Measurements from ENCODE around the gene ALCAM.

The ALCAM gene

DNA sequence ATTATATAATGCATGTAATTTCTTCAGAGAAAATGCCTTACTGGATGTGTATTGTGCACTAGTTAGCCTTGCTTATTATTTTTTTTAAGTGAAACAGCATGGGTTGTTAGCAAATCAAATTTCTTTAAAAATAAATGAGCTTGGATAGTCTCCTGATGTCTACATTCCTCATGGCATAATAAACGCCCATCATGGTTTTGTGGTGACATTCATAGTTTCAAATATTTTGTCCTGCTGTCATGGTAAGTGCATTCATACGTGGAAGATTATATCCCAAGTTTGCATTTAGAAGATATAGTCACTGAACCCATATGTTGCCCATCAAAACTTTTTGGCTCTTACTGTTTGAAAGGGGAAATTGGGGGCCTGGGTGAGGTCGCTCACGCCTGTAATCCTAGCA, 130.7 kb downstream of the ALCAM start:
- Histone ChIP-seq H3K27ac (replicated peaks) (no peak overlapping the region), H3K27me3 (ENCODE audit: insufficient read depth, poor library complexity, severe bottlenecking) (no peaks in the 10 kb centered on the region), H3K4me3 (replicated peaks; ENCODE audit: insufficient read depth, low read length) (no peak overlapping the region)
- DNase-seq (ENCODE audit: low read depth in 1 of 2, low spot score in 1 of 2), result no peak
- TF ChIP-seq, protein P1, sequence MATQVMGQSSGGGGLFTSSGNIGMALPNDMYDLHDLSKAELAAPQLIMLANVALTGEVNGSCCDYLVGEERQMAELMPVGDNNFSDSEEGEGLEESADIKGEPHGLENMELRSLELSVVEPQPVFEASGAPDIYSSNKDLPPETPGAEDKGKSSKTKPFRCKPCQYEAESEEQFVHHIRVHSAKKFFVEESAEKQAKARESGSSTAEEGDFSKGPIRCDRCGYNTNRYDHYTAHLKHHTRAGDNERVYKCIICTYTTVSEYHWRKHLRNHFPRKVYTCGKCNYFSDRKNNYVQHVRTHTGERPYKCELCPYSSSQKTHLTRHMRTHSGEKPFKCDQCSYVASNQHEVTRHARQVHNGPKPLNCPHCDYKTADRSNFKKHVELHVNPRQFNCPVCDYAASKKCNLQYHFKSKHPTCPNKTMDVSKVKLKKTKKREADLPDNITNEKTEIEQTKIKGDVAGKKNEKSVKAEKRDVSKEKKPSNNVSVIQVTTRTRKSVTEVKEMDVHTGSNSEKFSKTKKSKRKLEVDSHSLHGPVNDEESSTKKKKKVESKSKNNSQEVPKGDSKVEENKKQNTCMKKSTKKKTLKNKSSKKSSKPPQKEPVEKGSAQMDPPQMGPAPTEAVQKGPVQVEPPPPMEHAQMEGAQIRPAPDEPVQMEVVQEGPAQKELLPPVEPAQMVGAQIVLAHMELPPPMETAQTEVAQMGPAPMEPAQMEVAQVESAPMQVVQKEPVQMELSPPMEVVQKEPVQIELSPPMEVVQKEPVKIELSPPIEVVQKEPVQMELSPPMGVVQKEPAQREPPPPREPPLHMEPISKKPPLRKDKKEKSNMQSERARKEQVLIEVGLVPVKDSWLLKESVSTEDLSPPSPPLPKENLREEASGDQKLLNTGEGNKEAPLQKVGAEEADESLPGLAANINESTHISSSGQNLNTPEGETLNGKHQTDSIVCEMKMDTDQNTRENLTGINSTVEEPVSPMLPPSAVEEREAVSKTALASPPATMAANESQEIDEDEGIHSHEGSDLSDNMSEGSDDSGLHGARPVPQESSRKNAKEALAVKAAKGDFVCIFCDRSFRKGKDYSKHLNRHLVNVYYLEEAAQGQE (IDR thresholded peaks at IDR 0.05; ENCODE audit: insufficient replicate concordance, low read depth), result no peak
- TF ChIP-seq, protein P2, sequence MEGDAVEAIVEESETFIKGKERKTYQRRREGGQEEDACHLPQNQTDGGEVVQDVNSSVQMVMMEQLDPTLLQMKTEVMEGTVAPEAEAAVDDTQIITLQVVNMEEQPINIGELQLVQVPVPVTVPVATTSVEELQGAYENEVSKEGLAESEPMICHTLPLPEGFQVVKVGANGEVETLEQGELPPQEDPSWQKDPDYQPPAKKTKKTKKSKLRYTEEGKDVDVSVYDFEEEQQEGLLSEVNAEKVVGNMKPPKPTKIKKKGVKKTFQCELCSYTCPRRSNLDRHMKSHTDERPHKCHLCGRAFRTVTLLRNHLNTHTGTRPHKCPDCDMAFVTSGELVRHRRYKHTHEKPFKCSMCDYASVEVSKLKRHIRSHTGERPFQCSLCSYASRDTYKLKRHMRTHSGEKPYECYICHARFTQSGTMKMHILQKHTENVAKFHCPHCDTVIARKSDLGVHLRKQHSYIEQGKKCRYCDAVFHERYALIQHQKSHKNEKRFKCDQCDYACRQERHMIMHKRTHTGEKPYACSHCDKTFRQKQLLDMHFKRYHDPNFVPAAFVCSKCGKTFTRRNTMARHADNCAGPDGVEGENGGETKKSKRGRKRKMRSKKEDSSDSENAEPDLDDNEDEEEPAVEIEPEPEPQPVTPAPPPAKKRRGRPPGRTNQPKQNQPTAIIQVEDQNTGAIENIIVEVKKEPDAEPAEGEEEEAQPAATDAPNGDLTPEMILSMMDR (IDR thresholded peaks at IDR 0.05; ENCODE audit: insufficient read depth, low read length), result no peak
- TF ChIP-seq SPI1 (IDR thresholded peaks at IDR 0.05; ENCODE audit: borderline replicate concordance, low read depth) (no peak), POLR2AphosphoS5 (IDR thresholded peaks at IDR 0.05; ENCODE audit: low read depth) (no peak), GABPA (IDR thresholded peaks at IDR 0.05; ENCODE audit: low read depth) (no peak)

DNA sequence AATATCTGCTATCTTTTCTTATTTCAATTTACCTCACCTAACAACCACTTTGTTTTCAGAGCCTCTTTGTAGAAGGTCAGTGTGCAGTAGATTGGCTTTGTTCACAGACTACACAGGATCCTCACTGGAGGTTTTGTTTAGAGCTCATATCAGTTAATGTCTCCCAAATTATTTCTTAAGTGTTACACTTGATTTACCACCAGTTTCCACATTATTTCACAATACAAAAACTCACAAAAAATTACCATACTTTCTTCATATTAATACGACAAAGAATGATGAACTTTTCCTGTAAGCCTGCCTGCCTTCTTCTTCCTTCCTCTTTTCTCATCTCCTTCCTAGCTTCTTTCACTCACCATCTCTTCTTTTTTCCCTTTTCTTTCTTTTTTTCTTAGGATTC, 133.3 kb downstream of the ALCAM start:
- H3K27ac ChIP-seq (replicated peaks), result no peak overlapping the region
- DNase-seq (ENCODE audit: low read depth in 1 of 2, low spot score in 1 of 2), result no peak
- no peak for TF ChIP-seq POLR2AphosphoS5 (IDR thresholded peaks at IDR 0.05; ENCODE audit: low read depth)
- TF ChIP-seq GABPA (IDR thresholded peaks at IDR 0.05; ENCODE audit: low read depth), result no peak
- TF ChIP-seq, protein P1 (IDR thresholded peaks at IDR 0.05; ENCODE audit: insufficient replicate concordance, low read depth), result no peak
- no peak for TF ChIP-seq SPI1 (IDR thresholded peaks at IDR 0.05; ENCODE audit: borderline replicate concordance, low read depth)
- TF ChIP-seq, protein P2 (IDR thresholded peaks at IDR 0.05; ENCODE audit: insufficient read depth, low read length), result no peak
- no peaks in the 10 kb centered on the region for H3K27me3 ChIP-seq (ENCODE audit: insufficient read depth, poor library complexity, severe bottlenecking)
- no peak overlapping the region for H3K4me3 ChIP-seq (replicated peaks; ENCODE audit: insufficient read depth, low read length)

DNA sequence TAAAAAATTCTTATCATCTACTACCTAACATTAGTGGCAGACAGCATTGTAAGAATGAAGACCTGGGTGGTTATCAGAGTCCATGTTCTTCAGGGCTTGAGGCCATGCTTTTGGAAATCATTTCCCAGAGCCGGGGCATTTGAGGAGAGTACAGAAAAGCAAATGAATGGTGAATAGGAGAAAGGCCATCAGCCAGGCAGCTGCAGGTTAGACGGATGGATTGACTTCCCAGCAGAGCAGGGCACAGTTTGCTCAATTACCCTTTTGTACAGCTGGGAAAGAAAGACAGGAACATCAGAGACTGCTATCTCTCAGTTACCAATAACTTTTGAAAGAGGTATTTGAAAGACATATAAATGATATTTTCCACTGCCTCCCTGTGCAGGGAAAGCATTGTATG, 135.6 kb downstream of the ALCAM start:
- no peak overlapping the region for H3K27ac ChIP-seq (replicated peaks)
- TF ChIP-seq POLR2AphosphoS5 (IDR thresholded peaks at IDR 0.05; ENCODE audit: low read depth) (no peak), GABPA (IDR thresholded peaks at IDR 0.05; ENCODE audit: low read depth) (no peak), SPI1 (IDR thresholded peaks at IDR 0.05; ENCODE audit: borderline replicate concordance, low read depth) (no peak)
- TF ChIP-seq, protein P2 (IDR thresholded peaks at IDR 0.05; ENCODE audit: insufficient read depth, low read length), result no peak
- TF ChIP-seq, protein P1 (IDR thresholded peaks at IDR 0.05; ENCODE audit: insufficient replicate concordance, low read depth), result no peak

More for the DNA sequence above, 135.6 kb downstream of the ALCAM start:
- H3K4me3 ChIP-seq (replicated peaks; ENCODE audit: insufficient read depth, low read length), result no peak overlapping the region
- DNase-seq (ENCODE audit: low read depth in 1 of 2, low spot score in 1 of 2), result no peak
- H3K27me3 ChIP-seq (ENCODE audit: insufficient read depth, poor library complexity, severe bottlenecking), result no peaks in the 10 kb centered on the region
